A549 (cell line): ENCODE data around the gene WFIKKN1. TPM values are rescaled to one million over a fixed set of nuclear protein-coding genes. Genes with fewer than 3 reads are reported as not detected.

Source experiments
- ATAC-seq, 2 experiments: fragments of 200-7000 bp in 1 of 2; fragments of >200 bp in 1 of 2; cut with Nextera tagmentation in 1 of 2; cut with Tn5 transposase in 1 of 2; 3 replicates each; pipeline versions ENCODE4 v1.8.0 to v1.9.1; 2018 to 2020; ENCODE audit warnings: mild to moderate bottlenecking in 1 of 2, moderate library complexity in 1 of 2
- CTCF ChIA-PET: fragments of 300-600 bp; sonication (Branson Sonifier 250); formaldehyde crosslinking; extraction: SDS; loops from one replicate; lab custom pipeline; 2021; ENCODE audit warnings: antibody characterized with exemption, inconsistent platforms; lab: Yijun Ruan, JAX
- POLR2A ChIA-PET: fragments of 350-600 bp; formaldehyde crosslinking; extraction: SDS; loops from one replicate; lab custom pipeline; 2021; ENCODE audit warnings: antibody characterized with exemption, inconsistent platforms; lab: Yijun Ruan, JAX
- DNase-seq, 2 experiments: peaks; one replicate each; pipeline versions ENCODE4 v3.0.0 to v3.0.0-alpha.2; 2011 to 2016; ENCODE audit warnings: low read depth in 1 of 2, low spot score in 1 of 2
- FAIRE-seq: peaks from 2 replicates; lab custom pipeline; 2011; peaks lifted over from hg19 to GRCh38; lab: Jason Lieb, UNC
- H3K27ac ChIP-seq, 2 experiments: fragments of >200 bp; sonication (Bioruptor Twin); formaldehyde crosslinking; 3 replicates each; pipeline ENCODE4 v1.5.1; 2016 to 2017
- H3K4me1 ChIP-seq: fragments of >200 bp; sonication (Bioruptor Twin); formaldehyde crosslinking; 3 replicates; pipeline ENCODE4 v1.6.1; 2016
- H3K4me2 ChIP-seq: fragments of >200 bp; sonication (Bioruptor Twin); formaldehyde crosslinking; 3 replicates; pipeline ENCODE4 v1.6.1; 2016
- H3K4me3 ChIP-seq: fragments of >200 bp; sonication (Bioruptor Twin); formaldehyde crosslinking; 3 replicates; pipeline ENCODE4 v1.5.1; 2016
- H3K9me3 ChIP-seq: fragments of >200 bp; sonication (Bioruptor Twin); formaldehyde crosslinking; 3 replicates; pipeline ENCODE4 v1.6.1; 2016
- CEBPB ChIP-seq, 2 experiments: fragments of >200 bp in 1 of 2; sonication (Bioruptor Twin) in 1 of 2; formaldehyde crosslinking in 1 of 2; IDR thresholded peaks; 2 replicates each; pipeline ENCODE4 v1.6.1; 2012 to 2016
- CHD4 ChIP-seq: fragments of 200-600 bp; sonication (generic); IDR thresholded peaks from 2 replicates; pipeline ENCODE4 v1.6.1; 2016; ENCODE audit warnings: antibody characterized with exemption, mild to moderate bottlenecking, borderline replicate concordance
- CTCF ChIP-seq: fragments of >200 bp; sonication (Bioruptor Twin); formaldehyde crosslinking; IDR thresholded peaks from 3 replicates; pipeline ENCODE4 v1.5.1; 2016
- EHF ChIP-seq: fragments of 250-450 bp; sonication (Bioruptor Pico); IDR thresholded peaks from 2 replicates; pipeline ENCODE4 v1.5.0; 2020; ENCODE audit warnings: mild to moderate bottlenecking
- ESRRA ChIP-seq: fragments of 150-350 bp; IDR thresholded peaks from 2 replicates; pipeline ENCODE4 v1.6.1; 2014; ENCODE audit warnings: mild to moderate bottlenecking, low read length, borderline replicate concordance
- FOSB ChIP-seq: fragments of 250-450 bp; sonication (Bioruptor Pico); IDR thresholded peaks from 2 replicates; pipeline ENCODE4 v1.5.0; 2020; ENCODE audit warnings: mild to moderate bottlenecking, moderate library complexity
- FOXS1 ChIP-seq: fragments of 250-450 bp; sonication (Bioruptor Pico); IDR thresholded peaks from 2 replicates; pipeline ENCODE4 v1.5.0; 2020; ENCODE audit warnings: mild to moderate bottlenecking, moderate library complexity
- HES2 ChIP-seq: fragments of >200 bp; sonication (Bioruptor Twin); formaldehyde crosslinking; IDR thresholded peaks from 2 replicates; pipeline ENCODE4 v1.6.1; 2016
- JUNB ChIP-seq: fragments of >200 bp; sonication (Bioruptor Twin); formaldehyde crosslinking; IDR thresholded peaks from 2 replicates; pipeline ENCODE4 v1.6.1; 2016
- MAX ChIP-seq: IDR thresholded peaks from 2 replicates; pipeline ENCODE4 v1.6.1; 2012
- NFE2L2 ChIP-seq: fragments of 150-350 bp; conservative IDR thresholded peaks from 2 replicates; pipeline ENCODE4 v1.6.1; 2014; ENCODE audit warnings: low read length
- NPAS2 ChIP-seq: fragments of 250-450 bp; sonication (Bioruptor Pico); IDR thresholded peaks from 2 replicates; pipeline ENCODE4 v1.8.0; 2022; ENCODE audit warnings: mild to moderate bottlenecking, moderate library complexity, borderline replicate concordance
- POLR2AphosphoS2 ChIP-seq: conservative IDR thresholded peaks from 2 replicates; pipeline ENCODE4 v1.6.1; 2012; ENCODE audit warnings: low read length, improper control_type of control experiment, inconsistent platforms
- RAD21 ChIP-seq, 2 experiments: fragments of >200 bp in 1 of 2; sonication (Bioruptor Twin) in 1 of 2; formaldehyde crosslinking in 1 of 2; IDR thresholded peaks in 1 of 2; conservative IDR thresholded peaks in 1 of 2; 2 replicates in 1 of 2; 3 replicates in 1 of 2; pipeline ENCODE4 v1.6.1; 2012 to 2018; ENCODE audit warnings: inconsistent platforms in 1 of 2
- RCOR1 ChIP-seq: fragments of 150-350 bp; IDR thresholded peaks from 2 replicates; pipeline ENCODE4 v1.6.1; 2014; ENCODE audit warnings: antibody characterized with exemption, low read length, low read depth
- RNF2 ChIP-seq: fragments of 200-600 bp; sonication (generic); IDR thresholded peaks from 2 replicates; pipeline ENCODE4 v1.6.1; 2016; ENCODE audit warnings: low read depth, mild to moderate bottlenecking, antibody characterized with exemption, moderate library complexity, borderline replicate concordance
- SREBF2 ChIP-seq: fragments of 450-650 bp; IDR thresholded peaks from 2 replicates; pipeline ENCODE4 v1.6.1; 2014; ENCODE audit warnings: mild to moderate bottlenecking, moderate library complexity
- TP53 ChIP-seq: fragments of 250-450 bp; sonication (Bioruptor Pico); IDR thresholded peaks from 2 replicates; pipeline ENCODE4 v1.5.0; 2021; ENCODE audit warnings: mild to moderate bottlenecking, moderate library complexity
- USF2 ChIP-seq: fragments of 450-650 bp; IDR thresholded peaks from 2 replicates; pipeline ENCODE4 v1.6.1; 2014; ENCODE audit warnings: antibody characterized with exemption
- WGBS: methylation state at CpG from one replicate; pipeline ENCODE4 v1.1.6; 2017; ENCODE audit errors: missing lambda C conversion rate; 5-methylcytosine and 5-hydroxymethylcytosine counted together
- polyA plus RNA-seq, 4 experiments: library from polyadenylated mRNA; depleted of rRNA in 3 of 4; stranded (reverse); fragments of >200 nt; fragmentation: RNase III in 1 of 4; extraction: RNeasy Plus Mini Kit Qiagen cat#74134 plus additional on column Dnase treatment in 1 of 4; gene quantifications; 2 replicates in 3 of 4; 3 replicates in 1 of 4; pipeline ENCODE4 v1.2.3, GENCODE V29; 2011 to 2017

Gene WFIKKN1
- polyA plus RNA-seq, 2 of the 4 experiments (the other 2 are of a cell fraction), result 0.05 to 0.23 TPM

GRCh38 chr16:598823-599739 lies 31.7 kb upstream of the WFIKKN1 start:
- H3K4me2 ChIP-seq, result no peak overlapping the region
- WGBS, result 95% methylated on average over 42 of the region's 43 CpGs
- TF ChIP-seq NFE2L2 (no peak), FOXS1 (no peak), ESRRA (no peak), MAX (no peak), CHD4 (no peak), TP53 (no peak), JUNB (no peak), EHF (CRISPR knock-in tag) (no peak), USF2 (no peak), NPAS2 (CRISPR knock-in tag) (no peak), RCOR1 (no peak), RNF2 (no peak), HES2 (no peak), CEBPB (IDR thresholded peaks at IDR 0.05) (no peak)
- no peak overlapping the region for H3K4me3 ChIP-seq
- POLR2A ChIA-PET, result no interaction called here
- CTCF ChIA-PET, result interaction anchor here (0.6 to 2.8 kb wide), 7 partner anchors 17 to 443 kb away, joined by 3 to 11 read pairs (median 3); no protein-coding TSS in a partner anchor
- H3K27ac ChIP-seq, result no peak overlapping the region
- no peaks in the 10 kb centered on the region; the same call in 2 of the 3 replicates for H3K9me3 ChIP-seq
- no peak for DNase-seq
- no peak for FAIRE-seq
- H3K4me1 ChIP-seq, result no peaks in the 10 kb centered on the region
- ATAC-seq, result no peak

GRCh38 chr16:600781-601180 lies 30.0 kb upstream of the WFIKKN1 start:
- 68% methylated on average over 7 of the region's 7 CpGs for WGBS
- DNase-seq, result no peak
- ATAC-seq, result peak; percentile 85 to 88
- Histone ChIP-seq H3K27ac (no peak overlapping the region), H3K4me1 (no peaks in the 10 kb centered on the region), H3K9me3 (peaks cover 17% of the 10 kb centered on the region), H3K4me2 (no peak overlapping the region), H3K4me3 (no peak overlapping the region)
- ChIA-PET CTCF (interaction anchor here (0.9 to 2.8 kb wide), 10 partner anchors 9 to 66 kb away, joined by 3 to 11 read pairs (median 4); partner anchors contain the start of gene METTL26), POLR2A (no interaction called here)
- no peak for FAIRE-seq
- TF ChIP-seq HES2, result no peak
- no peak for TF ChIP-seq CHD4
- no peak for TF ChIP-seq POLR2AphosphoS2
- no peak for TF ChIP-seq FOXS1
- TF ChIP-seq FOSB (CRISPR knock-in tag), result no peak
- no peak for TF ChIP-seq SREBF2
- TF ChIP-seq RAD21 (conservative IDR thresholded peaks at IDR 0.05 in 1 of 2, IDR thresholded peaks at IDR 0.05 in 1 of 2), result 0 out of 5 replicates have a peak, but pooled peaks of 1 of the 2 experiments have one; percentile 16
- TF ChIP-seq CTCF, result peak; percentile 19; the same call in 2 of the 3 replicates
